Measurements from ENCODE around the gene IL32.

Gene IL32

DNA sequence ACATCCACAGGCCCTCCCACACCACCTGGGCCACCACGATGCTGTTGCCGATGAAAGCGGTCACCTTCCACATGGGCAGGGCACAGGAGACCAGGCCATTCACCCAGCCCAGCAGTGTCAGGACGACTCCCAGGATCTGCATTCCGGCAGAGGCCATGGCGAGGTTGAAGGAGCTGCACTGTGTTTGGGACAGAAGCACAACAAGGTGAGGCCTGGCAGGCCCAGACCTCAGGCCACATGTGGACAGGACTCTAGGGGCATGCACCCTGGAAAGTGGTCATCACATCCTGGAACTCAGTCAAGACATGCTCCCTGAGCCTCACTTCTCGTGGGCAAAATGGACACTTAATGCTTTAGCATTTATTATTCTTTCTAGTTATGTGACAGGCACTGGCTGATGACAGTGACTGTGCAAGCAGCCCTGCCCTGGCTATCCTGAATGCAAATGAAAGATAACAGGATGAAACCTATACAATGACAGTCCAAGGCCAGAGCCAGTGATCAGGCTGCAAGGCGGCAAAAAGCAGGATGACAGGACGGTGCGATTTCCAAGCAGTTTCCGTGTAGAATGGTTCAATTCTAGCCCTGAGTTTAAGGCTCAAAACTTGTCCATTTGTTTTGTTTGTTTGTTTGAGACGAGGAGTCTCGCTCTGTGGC lies 49.4 kb upstream of the IL32 start:
- H3K9me3 ChIP-seq (ENCODE audit: control insufficient read depth, insufficient read depth, low read depth, low read length), result no peaks in the 10 kb centered on the region
- H3K36me3 ChIP-seq (ENCODE audit: control insufficient read depth in 2 of 2, insufficient read depth in 1 of 2, low read length in 2 of 2), result no peaks in the 10 kb centered on the region
- no peak overlapping the region for H3K4me3 ChIP-seq (ENCODE audit: low read depth, low read length)
- ChIA-PET POLR2A (no interaction called here), CTCF (no interaction called here)
- no peak overlapping the region for H3K27ac ChIP-seq (ENCODE audit: extremely low read depth, low read depth, low read length)
- no peak for TF ChIP-seq ZNF768 (tag by site-specific recombination; IDR thresholded peaks at IDR 0.05)
- no peak for TF ChIP-seq GLIS1 (tag by site-specific recombination; IDR thresholded peaks at IDR 0.05)
- TF ChIP-seq ZNF510 (tag by site-specific recombination; IDR thresholded peaks at IDR 0.05; ENCODE audit: insufficient replicate concordance), result no peak
- TF ChIP-seq SALL2 (tag by site-specific recombination; IDR thresholded peaks at IDR 0.05; ENCODE audit: borderline replicate concordance), result no peak
- TF ChIP-seq, protein P1, sequence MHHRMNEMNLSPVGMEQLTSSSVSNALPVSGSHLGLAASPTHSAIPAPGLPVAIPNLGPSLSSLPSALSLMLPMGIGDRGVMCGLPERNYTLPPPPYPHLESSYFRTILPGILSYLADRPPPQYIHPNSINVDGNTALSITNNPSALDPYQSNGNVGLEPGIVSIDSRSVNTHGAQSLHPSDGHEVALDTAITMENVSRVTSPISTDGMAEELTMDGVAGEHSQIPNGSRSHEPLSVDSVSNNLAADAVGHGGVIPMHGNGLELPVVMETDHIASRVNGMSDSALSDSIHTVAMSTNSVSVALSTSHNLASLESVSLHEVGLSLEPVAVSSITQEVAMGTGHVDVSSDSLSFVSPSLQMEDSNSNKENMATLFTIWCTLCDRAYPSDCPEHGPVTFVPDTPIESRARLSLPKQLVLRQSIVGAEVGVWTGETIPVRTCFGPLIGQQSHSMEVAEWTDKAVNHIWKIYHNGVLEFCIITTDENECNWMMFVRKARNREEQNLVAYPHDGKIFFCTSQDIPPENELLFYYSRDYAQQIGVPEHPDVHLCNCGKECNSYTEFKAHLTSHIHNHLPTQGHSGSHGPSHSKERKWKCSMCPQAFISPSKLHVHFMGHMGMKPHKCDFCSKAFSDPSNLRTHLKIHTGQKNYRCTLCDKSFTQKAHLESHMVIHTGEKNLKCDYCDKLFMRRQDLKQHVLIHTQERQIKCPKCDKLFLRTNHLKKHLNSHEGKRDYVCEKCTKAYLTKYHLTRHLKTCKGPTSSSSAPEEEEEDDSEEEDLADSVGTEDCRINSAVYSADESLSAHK (tag by site-specific recombination; IDR thresholded peaks at IDR 0.05), result no peak
- peak; percentile 70 for TF ChIP-seq ZNF600 (tag by site-specific recombination; IDR thresholded peaks at IDR 0.05)
- no peak for TF ChIP-seq ZNF707 (tag by site-specific recombination; IDR thresholded peaks at IDR 0.05)
- H3K4me1 ChIP-seq (ENCODE audit: control insufficient read depth, insufficient read depth, low read length), result peaks cover 2% of the 10 kb centered on the region; the same call in 1 of the 2 replicates

DNA sequence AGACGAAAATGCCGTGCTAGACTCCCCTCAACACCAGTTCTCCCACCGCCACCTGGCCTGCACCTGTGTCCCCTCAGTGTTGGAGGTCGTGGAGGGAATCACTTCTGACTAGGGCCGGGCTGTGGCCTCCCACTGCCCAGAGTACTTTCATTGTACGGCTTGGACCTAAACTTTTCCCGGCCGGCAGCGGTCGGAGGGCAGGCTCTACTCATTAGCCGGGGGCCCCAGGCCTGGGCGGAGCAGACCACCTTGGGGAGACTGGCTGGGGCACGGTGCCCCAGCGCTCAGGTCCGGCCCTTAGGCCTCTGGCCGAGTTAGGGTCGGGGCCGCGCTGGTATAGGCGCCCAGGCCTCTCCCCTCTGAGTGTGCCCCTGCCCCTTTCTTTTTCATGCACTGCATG lies 48.1 kb upstream of the IL32 start:
- ChIA-PET CTCF (no interaction called here), POLR2A (no interaction called here)
- H3K4me3 ChIP-seq (ENCODE audit: low read depth, low read length), result no peak overlapping the region
- peaks cover 12% of the 10 kb centered on the region for H3K4me1 ChIP-seq (ENCODE audit: control insufficient read depth, insufficient read depth, low read length)
- no peaks in the 10 kb centered on the region for H3K9me3 ChIP-seq (ENCODE audit: control insufficient read depth, insufficient read depth, low read depth, low read length)
- H3K27ac ChIP-seq (ENCODE audit: extremely low read depth, low read depth, low read length), result no peak overlapping the region
- H3K36me3 ChIP-seq (ENCODE audit: control insufficient read depth in 2 of 2, insufficient read depth in 1 of 2, low read length in 2 of 2), result no peaks in the 10 kb centered on the region
- TF ChIP-seq ZNF571 (tag by site-specific recombination; IDR thresholded peaks at IDR 0.05) (no peak), ZNF423 (tag by site-specific recombination; IDR thresholded peaks at IDR 0.05) (no peak), ZNF558 (tag by site-specific recombination; IDR thresholded peaks at IDR 0.05) (no peak), ZNF239 (tag by site-specific recombination; IDR thresholded peaks at IDR 0.05) (no peak), ZNF155 (tag by site-specific recombination; IDR thresholded peaks at IDR 0.05) (no peak), PRDM1 (tag by site-specific recombination; IDR thresholded peaks at IDR 0.05) (no peak), ZNF433 (tag by site-specific recombination; IDR thresholded peaks at IDR 0.05; ENCODE audit: low read depth) (no peak)
- TF ChIP-seq, protein P2, sequence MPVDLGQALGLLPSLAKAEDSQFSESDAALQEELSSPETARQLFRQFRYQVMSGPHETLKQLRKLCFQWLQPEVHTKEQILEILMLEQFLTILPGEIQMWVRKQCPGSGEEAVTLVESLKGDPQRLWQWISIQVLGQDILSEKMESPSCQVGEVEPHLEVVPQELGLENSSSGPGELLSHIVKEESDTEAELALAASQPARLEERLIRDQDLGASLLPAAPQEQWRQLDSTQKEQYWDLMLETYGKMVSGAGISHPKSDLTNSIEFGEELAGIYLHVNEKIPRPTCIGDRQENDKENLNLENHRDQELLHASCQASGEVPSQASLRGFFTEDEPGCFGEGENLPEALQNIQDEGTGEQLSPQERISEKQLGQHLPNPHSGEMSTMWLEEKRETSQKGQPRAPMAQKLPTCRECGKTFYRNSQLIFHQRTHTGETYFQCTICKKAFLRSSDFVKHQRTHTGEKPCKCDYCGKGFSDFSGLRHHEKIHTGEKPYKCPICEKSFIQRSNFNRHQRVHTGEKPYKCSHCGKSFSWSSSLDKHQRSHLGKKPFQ (tag by site-specific recombination; IDR thresholded peaks at IDR 0.05), result no peak
- TF ChIP-seq, protein P3, sequence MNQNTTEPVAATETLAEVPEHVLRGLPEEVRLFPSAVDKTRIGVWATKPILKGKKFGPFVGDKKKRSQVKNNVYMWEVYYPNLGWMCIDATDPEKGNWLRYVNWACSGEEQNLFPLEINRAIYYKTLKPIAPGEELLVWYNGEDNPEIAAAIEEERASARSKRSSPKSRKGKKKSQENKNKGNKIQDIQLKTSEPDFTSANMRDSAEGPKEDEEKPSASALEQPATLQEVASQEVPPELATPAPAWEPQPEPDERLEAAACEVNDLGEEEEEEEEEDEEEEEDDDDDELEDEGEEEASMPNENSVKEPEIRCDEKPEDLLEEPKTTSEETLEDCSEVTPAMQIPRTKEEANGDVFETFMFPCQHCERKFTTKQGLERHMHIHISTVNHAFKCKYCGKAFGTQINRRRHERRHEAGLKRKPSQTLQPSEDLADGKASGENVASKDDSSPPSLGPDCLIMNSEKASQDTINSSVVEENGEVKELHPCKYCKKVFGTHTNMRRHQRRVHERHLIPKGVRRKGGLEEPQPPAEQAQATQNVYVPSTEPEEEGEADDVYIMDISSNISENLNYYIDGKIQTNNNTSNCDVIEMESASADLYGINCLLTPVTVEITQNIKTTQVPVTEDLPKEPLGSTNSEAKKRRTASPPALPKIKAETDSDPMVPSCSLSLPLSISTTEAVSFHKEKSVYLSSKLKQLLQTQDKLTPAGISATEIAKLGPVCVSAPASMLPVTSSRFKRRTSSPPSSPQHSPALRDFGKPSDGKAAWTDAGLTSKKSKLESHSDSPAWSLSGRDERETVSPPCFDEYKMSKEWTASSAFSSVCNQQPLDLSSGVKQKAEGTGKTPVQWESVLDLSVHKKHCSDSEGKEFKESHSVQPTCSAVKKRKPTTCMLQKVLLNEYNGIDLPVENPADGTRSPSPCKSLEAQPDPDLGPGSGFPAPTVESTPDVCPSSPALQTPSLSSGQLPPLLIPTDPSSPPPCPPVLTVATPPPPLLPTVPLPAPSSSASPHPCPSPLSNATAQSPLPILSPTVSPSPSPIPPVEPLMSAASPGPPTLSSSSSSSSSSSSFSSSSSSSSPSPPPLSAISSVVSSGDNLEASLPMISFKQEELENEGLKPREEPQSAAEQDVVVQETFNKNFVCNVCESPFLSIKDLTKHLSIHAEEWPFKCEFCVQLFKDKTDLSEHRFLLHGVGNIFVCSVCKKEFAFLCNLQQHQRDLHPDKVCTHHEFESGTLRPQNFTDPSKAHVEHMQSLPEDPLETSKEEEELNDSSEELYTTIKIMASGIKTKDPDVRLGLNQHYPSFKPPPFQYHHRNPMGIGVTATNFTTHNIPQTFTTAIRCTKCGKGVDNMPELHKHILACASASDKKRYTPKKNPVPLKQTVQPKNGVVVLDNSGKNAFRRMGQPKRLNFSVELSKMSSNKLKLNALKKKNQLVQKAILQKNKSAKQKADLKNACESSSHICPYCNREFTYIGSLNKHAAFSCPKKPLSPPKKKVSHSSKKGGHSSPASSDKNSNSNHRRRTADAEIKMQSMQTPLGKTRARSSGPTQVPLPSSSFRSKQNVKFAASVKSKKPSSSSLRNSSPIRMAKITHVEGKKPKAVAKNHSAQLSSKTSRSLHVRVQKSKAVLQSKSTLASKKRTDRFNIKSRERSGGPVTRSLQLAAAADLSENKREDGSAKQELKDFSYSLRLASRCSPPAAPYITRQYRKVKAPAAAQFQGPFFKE (tag by site-specific recombination; IDR thresholded peaks at IDR 0.05; ENCODE audit: borderline replicate concordance), result no peak

All from HEK293 (cell line).